ENCODE data around the gene PACRG.
"Not testable (repeated sequence)": the region's sequence is repeated elsewhere in the genome, so short reads cannot be mapped to it uniquely, and the experiment has no call there.

PACRG gene

DNA sequence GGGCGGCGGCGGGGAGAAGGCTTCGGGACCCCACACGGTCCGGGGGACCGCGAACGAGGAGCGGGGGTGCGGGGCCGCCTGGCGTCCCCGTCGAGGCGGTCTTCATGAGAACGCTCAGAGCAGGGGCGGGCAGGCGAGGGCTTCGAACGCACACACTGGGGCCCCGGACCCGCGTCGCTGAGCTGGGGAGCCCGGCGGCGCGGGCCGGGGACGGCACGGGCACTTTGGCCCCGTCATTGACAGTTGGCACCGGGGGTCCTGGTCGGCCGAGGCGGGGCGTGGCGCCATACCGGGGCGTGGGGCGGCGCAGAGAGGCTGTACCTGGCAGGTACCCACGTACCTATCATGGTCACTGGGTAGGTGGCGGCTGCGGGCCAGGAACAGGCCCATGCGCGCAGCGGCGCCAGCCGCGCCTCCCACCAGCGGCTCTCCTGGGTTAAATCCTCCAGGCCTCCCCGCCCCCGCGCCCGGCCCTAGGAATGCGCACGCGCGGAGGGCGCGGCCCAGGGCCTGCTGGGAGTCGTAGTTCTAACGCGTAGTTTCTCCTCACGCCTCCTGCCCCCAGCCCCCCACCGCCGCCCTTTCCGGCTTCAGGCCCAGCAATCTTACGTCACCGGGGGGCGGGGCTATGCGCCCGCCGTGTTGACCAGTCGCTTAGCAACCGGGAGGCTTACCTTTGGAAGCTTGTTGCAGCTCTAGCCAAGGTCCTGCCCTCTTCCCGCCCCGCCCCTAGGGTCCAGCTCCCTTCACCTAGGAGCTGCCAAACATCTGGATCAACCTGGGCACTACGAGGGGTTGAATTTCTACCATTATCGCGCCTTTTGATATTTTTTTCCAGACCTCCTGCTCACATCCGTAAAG lies at the start of gene PACRG, which contains the start of gene PRKN:
Gene PACRG (plus strand): TSS at position 653 of the 861 bp plus-strand sequence.
Gene PRKN (minus strand): TSS at position 445 of the 861 bp plus-strand sequence.
- peak; percentile 93 to 96 for DNase-seq (ENCODE audit: low read depth in 2 of 2)

DNA sequence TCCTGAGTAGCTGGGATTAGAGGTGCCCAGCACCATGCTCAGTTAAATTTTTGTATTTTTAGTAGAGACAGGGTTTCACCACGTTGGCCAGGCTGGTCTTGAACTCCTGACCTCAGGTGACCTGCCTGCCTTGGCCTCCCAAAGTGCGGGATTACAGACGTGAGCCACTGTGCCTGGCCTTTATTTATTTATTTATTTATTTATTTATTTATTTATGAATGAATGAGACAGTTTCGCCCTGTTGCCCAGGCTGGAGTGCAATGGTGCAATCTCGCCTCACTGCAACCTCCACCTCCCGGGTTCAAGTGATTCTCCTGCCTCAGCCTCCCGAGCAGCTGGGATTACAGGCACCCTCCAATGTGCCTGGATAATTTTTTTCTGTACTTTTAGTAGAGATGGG lies 48.9 kb upstream of the PACRG start:
- not testable (repeated sequence) for DNase-seq (ENCODE audit: low read depth in 2 of 2)

DNA sequence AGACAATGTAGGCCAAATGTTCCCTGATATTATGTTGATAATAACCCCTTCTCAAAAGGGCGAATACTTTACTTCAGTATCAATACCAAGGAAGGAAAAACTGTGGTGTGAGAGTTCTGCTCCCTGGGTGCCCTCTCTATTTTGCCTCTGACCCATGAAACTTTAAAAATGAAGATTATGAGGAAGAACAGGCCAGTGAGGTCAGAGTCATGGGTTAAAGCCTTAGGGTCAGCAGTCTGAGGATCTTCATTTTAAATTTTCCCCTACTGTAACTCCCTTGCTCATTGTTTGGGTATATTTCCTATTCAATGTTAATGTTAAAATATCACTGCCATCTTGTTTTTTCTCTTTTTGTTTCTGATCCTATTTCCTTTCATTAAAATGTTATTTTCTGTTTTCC lies 48.1 kb upstream of the PACRG start:
- DNase-seq (ENCODE audit: low read depth in 2 of 2): no peak

DNA sequence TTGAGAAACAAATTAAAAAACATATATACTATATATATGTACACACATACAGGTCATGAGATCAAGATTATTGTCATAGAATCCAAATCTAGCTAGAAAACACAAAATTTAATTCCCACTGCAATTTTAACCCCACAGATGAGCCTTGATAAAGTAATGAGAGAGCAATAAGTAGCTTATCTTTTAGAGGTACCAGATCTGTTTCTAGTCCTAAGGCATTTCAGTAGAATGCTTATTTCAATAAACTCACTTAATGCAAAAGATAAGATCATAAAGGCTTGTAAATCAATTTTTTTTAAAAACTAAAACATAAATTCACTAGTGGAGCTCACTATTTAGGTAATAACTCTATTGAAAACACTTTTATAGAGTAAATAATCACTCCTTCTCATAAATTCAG lies 47.4 kb upstream of the PACRG start:
- DNase-seq (ENCODE audit: low read depth in 2 of 2): no peak

DNA sequence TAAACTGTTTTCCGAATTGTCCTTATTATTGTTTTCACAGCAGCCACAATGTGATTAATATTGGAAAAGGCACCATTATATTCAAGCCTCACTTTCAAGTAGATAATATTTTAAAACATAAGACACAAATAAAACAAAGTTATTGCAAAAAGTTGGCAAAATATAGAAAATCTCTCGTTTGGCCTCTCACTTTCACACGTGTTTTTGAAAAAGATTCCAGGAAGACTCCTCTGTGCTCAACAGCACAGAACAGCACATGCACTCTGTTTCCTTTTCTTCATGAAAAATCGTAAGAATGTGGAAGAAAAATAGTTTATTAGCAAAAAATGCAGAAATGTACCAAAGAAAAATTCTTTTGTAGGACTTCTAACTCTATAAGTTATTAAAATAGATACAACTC lies 46.9 kb upstream of the PACRG start:
- no peak for DNase-seq (ENCODE audit: low read depth in 2 of 2)

DNA sequence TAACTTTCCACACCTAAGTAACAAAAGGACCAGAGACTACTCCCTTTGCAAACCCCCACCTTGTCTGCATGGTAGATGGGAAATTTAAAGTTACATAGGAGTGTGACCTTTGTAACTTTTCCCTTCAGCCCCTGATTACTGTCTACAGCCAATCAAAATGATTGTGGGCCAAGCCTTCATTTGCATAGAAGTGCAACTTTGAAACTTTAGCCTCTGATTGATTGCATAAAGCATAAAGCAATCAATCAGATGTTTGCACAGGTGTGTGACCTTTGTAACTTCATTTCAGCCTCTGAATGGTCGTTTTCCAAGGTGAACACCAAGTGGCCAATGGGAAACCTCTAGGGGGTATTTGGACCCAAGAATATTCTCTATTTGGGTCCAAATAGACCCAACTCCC lies 46.3 kb upstream of the PACRG start:
- no peak for DNase-seq (ENCODE audit: low read depth in 2 of 2)

DNA sequence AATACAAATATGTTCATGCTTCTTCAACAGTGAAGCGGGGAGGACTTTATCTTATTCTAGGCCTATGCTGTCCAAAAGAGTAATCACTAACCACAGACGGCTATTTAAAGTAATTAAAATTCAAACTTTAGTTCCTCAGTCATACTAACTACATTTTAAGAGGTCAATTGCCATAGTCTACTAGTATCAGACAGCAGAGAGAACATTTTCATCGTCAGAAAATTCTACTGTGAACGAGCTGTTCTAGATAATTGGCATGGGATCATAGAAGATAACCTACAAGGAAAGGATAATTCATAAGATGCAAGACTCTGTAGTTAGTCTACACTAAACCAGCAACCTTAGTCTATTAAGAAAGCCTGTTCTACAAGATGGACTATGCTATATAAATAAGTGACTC lies 44.6 kb upstream of the PACRG start:
- no peak for DNase-seq (ENCODE audit: low read depth in 2 of 2)

DNA sequence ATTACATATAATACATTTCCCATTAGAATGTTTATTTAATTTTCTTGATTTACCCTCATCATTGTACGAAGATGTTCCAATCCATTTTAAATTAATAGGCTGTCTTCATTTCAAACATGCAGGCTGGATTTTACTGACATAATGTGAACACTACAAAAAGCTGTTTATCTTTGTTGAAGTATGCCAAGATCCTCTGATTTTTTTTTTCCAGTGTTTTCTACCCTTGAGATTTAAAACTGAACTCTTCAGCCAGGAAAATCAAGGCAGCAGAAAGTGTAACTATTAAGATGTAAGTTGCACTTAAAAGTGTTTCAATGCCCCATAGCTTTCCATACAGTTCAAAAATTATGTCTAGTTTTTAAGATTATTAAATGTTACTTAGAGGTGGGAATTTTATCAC lies 43.7 kb upstream of the PACRG start:
- DNase-seq (ENCODE audit: low read depth in 2 of 2): no peak

DNA sequence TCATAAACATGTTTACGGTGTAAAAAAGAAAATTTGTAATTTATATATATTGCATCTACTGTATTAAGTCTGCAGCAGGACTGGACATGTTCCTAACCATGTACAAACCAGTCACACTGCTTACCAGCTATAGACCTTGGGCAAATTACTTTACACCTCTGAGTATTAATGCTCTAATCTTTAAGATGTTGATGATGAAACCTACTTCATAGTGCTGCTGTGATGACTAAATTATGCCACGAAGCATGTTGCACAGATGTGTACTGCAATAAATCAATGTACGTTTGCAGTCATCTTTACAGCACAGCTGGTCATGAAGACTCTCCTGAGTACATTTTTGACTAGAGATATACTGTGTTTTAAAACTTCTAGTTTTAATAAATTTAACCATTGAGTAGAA lies 42.8 kb upstream of the PACRG start:
- DNase-seq (ENCODE audit: low read depth in 2 of 2): no peak

DNA sequence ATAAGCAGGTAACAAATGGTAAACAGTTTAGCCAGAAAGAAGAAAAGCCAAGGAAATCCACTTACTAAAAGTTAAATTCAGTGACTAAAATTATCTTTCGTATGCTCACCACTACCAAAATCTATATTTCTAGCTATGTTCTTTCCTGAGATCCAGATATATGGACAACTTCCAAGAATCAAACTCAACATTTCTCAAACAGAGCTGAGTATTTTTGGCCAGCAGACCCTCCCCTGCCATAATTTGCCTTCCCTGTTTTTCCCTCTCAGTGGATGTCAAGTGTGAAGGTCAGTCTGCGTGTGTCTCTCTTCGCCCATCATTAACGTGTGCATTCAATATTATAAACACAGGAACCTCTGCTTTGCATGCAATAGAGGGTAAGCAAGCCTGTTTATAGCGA lies 42.2 kb upstream of the PACRG start:
- DNase-seq (ENCODE audit: low read depth in 2 of 2): no peak

DNA sequence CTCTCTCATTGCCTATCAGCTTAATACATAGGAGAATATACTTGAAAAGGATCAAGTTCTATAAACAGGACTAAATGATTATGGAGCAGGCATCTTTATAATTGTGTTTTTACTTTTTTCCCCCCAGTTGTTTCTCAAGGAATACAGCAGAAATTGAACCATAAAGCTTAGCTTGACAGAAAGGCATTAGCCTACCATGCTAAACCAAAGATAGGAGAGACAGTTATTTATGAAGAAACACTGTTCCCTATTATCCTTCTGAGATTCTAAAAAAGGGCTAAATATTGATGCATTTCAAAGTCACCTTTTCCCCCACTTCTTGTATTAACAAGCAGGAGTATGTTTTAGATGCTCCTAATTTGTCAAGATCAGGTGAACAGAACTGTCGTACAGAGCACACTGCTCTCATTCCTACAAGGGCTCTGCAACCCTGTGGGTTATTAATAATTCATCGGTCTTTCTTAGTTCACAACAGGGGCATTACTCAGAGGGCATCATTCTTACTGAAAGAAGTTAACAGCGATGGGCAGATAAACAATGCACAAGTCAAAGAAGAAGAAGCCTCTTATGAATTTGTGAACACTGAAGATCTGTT lies 38.9 kb upstream of the PACRG start:
- DNase-seq (ENCODE audit: low read depth in 2 of 2): no peak

DNA sequence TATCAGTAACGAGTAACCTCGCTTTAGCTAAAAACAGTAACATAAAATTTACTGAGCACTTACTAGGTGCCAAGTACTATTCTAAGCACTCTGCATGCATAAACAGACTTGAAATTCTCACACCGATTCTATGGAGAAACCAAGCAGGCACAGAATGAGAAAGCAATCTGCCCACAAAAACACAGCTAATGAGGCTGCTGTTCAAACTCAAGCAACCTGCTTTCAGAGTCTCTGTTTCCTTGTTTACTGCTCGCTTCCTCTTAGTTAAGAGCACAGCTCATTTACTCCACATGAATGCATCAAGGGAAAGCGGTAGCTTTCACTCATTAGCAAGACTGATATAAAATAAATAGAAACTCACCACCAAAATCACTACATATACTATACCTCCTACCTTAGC lies 37.6 kb upstream of the PACRG start:
- no peak for DNase-seq (ENCODE audit: low read depth in 2 of 2)

DNA sequence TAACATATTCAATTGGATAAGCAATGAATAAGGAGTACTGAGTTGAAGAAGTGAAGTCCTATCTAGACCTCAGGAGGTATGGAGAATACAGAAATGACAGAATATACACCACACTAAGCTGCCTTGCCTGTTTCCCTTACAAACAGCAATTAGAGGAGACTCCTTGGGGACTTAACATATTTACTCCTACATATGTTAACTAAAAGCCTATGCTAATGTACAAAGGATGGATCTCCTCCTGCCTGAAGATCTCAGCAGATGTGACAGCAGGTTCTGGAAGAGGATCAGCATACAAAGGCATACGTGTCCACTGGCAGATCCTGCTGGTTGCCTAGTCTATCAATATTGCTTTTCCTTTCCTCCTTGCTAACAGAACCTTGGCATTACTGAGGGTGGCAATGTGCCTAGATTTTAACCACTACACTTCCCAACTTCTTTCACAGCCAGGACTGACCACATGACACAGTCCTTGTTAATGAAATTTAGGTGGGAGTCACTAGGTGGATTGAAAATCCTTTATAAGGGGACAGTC lies 29.8 kb upstream of the PACRG start:
- no peak for DNase-seq (ENCODE audit: low read depth in 2 of 2)

DNA sequence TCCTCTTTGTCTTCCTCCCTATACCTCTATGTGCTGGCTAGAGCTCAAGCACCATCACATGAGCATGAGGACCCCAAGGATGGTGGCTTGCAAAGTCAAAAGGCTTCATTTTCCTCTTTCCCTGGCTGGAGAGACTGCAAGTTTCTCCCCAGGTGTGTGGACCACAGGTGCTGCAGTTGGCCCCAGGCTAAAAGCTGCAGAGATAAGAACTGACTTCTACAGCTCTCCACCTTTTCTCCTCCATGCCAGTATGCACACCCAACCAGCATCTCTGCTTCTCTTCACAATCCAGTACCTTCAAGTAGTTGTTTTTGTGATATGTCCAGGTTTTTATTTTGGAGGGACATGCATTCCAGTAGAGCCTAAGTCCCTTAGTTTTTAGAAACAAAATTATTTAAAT lies 29.3 kb upstream of the PACRG start:
- DNase-seq (ENCODE audit: low read depth in 2 of 2): no peak

DNA sequence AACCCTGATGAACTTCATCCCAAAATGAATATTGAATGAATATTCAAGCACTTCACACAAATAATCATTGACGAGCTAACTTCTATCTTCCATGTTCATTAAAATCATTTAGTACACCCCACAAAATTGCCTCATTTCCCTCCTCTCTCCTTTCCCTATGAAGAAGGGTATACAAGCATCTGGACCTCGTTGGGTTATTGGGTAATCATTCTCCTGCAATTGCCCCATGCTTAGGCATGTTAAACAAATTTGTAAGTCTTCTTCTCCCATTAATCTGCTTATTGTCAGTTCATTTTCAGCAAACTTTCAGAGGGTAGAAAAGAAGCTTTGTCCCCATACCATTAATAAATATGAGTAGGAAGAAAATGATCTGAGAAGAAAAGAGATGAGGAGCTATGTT lies 27.8 kb upstream of the PACRG start:
- DNase-seq (ENCODE audit: low read depth in 2 of 2): no peak

DNA sequence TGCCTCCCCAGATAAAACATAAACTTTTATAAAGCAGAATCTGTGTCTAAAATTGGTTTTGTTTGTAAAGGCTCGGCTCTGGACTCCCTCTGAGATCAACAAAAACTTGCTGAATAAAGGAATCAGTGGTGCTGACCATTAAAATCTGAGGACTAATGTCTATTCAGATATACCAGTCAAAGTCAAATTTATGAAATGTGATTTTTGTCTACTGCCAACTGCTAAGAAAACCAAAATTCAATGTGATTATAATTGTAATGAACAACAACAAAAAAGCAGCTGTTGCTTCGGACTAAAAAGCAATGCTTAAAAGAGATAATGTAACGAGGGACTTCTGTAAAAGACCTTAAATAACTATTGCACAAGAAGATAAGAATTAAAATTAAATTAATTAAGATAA lies 26.8 kb upstream of the PACRG start:
- DNase-seq (ENCODE audit: low read depth in 2 of 2): no peak

DNA sequence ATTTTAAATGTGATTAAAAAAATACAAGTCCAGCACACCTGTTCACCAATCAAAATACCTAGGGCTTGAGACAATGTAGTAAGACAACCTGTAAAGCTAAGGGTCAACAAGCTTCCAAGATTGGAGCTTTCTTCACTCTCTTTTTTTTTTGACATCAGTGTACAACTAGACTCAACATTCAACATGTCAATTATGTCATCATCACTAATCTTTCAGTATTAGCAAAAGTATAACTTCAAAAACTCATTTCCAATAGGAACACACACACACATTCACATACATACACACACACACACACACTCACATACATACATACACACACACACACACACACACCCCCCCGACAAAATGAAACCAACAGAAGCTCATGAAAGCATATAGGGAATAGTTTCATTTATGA lies 26.2 kb upstream of the PACRG start:
- no peak for DNase-seq (ENCODE audit: low read depth in 2 of 2)

DNA sequence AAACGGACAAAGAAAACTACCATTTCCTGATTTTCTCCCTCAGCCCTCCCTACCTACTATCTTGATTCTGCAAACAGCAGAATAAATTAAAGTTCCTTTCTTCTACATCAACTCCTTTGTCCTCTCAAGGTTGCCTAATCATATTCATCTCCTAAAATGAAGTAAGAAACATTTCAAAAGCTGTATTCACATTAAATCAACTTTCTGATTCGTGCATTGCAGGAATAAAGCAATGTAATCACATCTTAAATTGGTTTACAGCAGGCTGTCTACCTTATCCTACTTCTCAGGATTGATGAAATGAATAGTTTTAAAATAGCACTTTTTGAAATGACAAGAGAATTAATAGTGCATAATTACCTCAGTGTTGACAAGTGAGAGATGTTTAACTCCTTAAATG lies 25.3 kb upstream of the PACRG start:
- DNase-seq (ENCODE audit: low read depth in 2 of 2): no peak

DNA sequence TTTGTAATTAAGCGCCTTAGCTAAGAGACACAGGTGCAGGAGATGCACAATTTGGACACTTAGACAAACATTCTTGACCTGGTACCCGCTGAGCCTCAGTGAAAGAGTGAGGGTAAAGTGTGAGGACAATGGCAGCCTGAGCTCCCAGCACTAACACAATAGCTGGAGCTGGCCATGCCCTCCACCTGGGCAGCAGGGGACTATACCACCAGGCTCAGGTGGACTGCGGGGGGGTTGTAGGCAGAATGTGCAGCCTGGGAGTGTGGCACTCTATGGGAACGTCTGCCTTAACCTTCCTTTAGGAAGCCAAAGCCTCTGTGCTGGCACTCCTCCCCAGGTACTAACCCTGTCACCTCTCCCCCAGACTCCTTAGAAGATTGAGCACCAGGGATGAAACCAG lies 23.8 kb upstream of the PACRG start:
- DNase-seq (ENCODE audit: low read depth in 2 of 2): no peak

DNA sequence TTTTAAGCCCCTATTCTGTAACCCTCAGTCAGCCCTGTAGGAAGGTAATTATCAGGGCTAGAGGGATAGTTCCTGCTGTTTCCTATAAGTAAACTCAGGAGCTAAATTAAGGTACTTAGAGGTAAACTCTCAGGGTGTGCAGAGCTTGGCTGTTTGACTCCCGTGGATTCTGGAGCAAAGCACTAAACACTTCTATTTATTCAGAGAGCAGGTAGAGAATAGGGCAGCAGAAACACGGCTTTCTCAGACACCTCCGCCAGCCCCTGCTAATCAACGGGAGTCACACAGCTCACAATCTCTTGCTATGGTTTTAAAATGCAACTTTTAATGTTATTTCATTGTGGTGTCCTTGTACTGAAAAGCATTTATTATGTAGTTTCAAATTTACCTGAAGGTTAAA lies 22.0 kb upstream of the PACRG start:
- DNase-seq (ENCODE audit: low read depth in 2 of 2): no peak

DNA sequence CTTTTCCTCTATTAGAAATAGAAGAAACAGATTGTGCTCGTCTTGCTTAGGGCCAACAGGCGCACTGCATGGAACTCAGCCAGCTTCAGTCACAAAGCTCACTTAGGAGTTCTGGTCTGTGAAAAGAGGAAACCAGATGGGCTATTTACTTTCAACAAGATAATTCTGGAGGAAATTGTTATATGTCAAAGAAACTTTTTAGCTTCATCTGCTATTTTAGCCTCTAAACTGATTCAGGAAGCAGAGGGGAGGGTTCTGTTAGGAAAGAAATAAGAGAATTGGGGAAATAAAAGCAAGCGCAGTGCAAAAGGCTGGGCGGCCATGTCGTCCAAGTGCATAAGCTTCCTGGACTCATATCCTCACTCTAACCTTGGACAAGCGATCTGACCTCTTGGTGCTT lies 21.5 kb upstream of the PACRG start:
- DNase-seq (ENCODE audit: low read depth in 2 of 2): no peak

DNA sequence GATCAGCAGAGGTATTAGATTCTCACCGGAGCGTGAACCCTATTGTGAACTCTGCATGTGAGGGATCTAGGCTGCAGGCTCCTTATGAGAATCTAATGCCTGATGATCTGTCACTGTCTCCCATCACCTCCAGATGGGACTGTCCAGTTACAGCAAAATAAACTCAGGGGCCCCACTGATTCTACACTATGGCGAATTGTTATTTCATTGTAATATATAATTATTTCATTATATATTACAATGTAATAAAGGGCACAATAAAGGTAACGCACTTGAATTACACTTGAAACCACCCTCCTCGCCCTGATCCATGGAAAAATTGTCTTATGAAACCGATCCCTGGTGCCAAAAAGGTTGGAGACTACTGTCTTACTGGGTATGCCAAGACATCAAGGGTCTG lies 18.8 kb upstream of the PACRG start:
- no peak for DNase-seq (ENCODE audit: low read depth in 2 of 2)

DNA sequence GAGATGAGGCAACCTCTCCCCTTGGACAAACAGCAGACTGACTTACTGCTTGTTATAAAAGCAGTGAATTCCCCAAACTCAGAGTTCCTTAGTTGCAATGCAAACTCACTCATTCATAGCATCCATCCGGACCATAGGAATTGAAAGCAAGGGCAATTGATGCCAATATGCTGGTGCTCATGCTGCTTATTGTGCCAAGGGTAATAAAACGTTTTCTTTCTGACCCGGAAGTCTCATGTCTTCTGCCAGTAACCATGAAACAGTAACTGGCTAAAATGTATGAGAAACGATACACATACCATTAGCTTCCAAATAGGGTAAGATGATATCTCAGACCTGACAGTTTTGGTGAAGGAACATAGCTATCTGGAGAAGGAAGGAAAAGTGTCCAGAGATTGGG lies 18.3 kb upstream of the PACRG start:
- DNase-seq (ENCODE audit: low read depth in 2 of 2): no peak
